GM23338 (cell line): ENCODE results near the gene WNT2B. TPM values are rescaled to one million over a fixed set of nuclear protein-coding genes. Genes with fewer than 3 reads are reported as not detected.

ENCODE experiments used
- ATAC-seq: fragments of 200-7000 bp; cut with Tn5 transposase; 3 replicates; pipeline ENCODE4 v1.9.1; 2020
- DNase-seq: peaks from one replicate; pipeline ENCODE4 v3.0.0-alpha.2; 2015; ENCODE audit warnings: low spot score
- H2AFZ ChIP-seq: fragments of 200-600 bp; sonication (generic); 2 replicates; pipeline ENCODE4 v1.8.0; 2016; ENCODE audit warnings: antibody characterized with exemption, mild to moderate bottlenecking, moderate library complexity
- H3F3A ChIP-seq: fragments of 200-600 bp; sonication (generic); replicated peaks from 2 replicates; pipeline ENCODE4 v1.8.0; 2017; ENCODE audit warnings: antibody characterized with exemption, mixed run types, low read depth
- H3K27ac ChIP-seq: fragments of 200-600 bp; sonication (generic); 2 replicates; pipeline ENCODE4 v1.6.1; 2016; ENCODE audit warnings: low read depth
- H3K27me3 ChIP-seq: fragments of 200-600 bp; sonication (generic); 2 replicates; pipeline ENCODE4 v1.8.0; 2016; ENCODE audit warnings: mild to moderate bottlenecking, mixed run types, moderate library complexity; ENCODE audit not compliant: insufficient read depth
- H3K36me3 ChIP-seq: fragments of 200-600 bp; sonication (generic); 2 replicates; pipeline ENCODE4 v1.8.0; 2016; ENCODE audit warnings: mild to moderate bottlenecking; ENCODE audit not compliant: insufficient read depth
- H3K4me1 ChIP-seq: fragments of 200-600 bp; sonication (generic); 2 replicates; pipeline ENCODE4 v1.8.0; 2016; ENCODE audit warnings: mild to moderate bottlenecking, moderate library complexity; ENCODE audit not compliant: insufficient read depth
- H3K4me2 ChIP-seq: fragments of 200-600 bp; sonication (generic); 2 replicates; pipeline ENCODE4 v1.7.1; 2017; ENCODE audit warnings: mixed run types
- H3K4me3 ChIP-seq: fragments of 200-600 bp; sonication (generic); 2 replicates; pipeline ENCODE4 v1.6.1; 2016; ENCODE audit warnings: mixed run types
- H3K79me2 ChIP-seq: fragments of 200-600 bp; sonication (generic); replicated peaks from 2 replicates; pipeline ENCODE4 v1.8.0; 2017; ENCODE audit warnings: mild to moderate bottlenecking; ENCODE audit not compliant: insufficient read depth
- H3K9me2 ChIP-seq: fragments of 200-600 bp; sonication (generic); 2 replicates; pipeline ENCODE4 v1.8.0; 2017; ENCODE audit not compliant: insufficient read depth
- H4K20me1 ChIP-seq: fragments of 200-600 bp; sonication (generic); replicated peaks from 2 replicates; pipeline ENCODE4 v1.8.0; 2017; ENCODE audit warnings: mild to moderate bottlenecking; ENCODE audit not compliant: insufficient read depth
- H3K27ac Mint-ChIP-seq: 2 replicates; pipeline ENCODE4 v1.8.0; 2020; ENCODE audit warnings: inconsistent platforms, mild to moderate bottlenecking, moderate library complexity, mixed read lengths
- H3K27me3 Mint-ChIP-seq: 3 replicates; pipeline ENCODE4 v1.8.0; 2022; ENCODE audit warnings: low read depth, mild to moderate bottlenecking, moderate library complexity, mixed read lengths, inconsistent platforms; ENCODE audit not compliant: insufficient read depth, poor library complexity
- H3K36me3 Mint-ChIP-seq: 3 replicates; pipeline ENCODE4 v1.8.0; 2021; ENCODE audit warnings: low read depth, mild to moderate bottlenecking, inconsistent platforms, moderate library complexity, mixed read lengths
- H3K4me1 Mint-ChIP-seq: 3 replicates; pipeline ENCODE4 v1.8.0; 2020; ENCODE audit warnings: mild to moderate bottlenecking, inconsistent platforms, mixed read lengths
- H3K4me3 Mint-ChIP-seq: 3 replicates; pipeline ENCODE4 v1.8.0; 2021; ENCODE audit warnings: moderate library complexity, mild to moderate bottlenecking, inconsistent platforms, mixed read lengths
- H3K9me3 Mint-ChIP-seq: 3 replicates; pipeline ENCODE4 v1.8.0; 2020; ENCODE audit warnings: moderate library complexity, mild to moderate bottlenecking, inconsistent platforms, mixed read lengths
- CREB1 ChIP-seq: fragments of 250-450 bp; sonication (Bioruptor Pico); IDR thresholded peaks from 2 replicates; pipeline ENCODE4 v1.5.0; 2020; ENCODE audit warnings: low read depth, mild to moderate bottlenecking, moderate library complexity
- CTCF ChIP-seq, 2 experiments: fragments of 200-600 bp in 1 of 2; sonication (generic) in 1 of 2; conservative IDR thresholded peaks; 2 replicates each; pipeline versions ENCODE4 v1.5.1 to v1.6.1; 2016 to 2017; ENCODE audit warnings: antibody characterized with exemption in 2 of 2, low read depth in 2 of 2, mild to moderate bottlenecking in 2 of 2, moderate library complexity in 1 of 2
- EZH2 ChIP-seq: fragments of 200-600 bp; sonication (generic); IDR thresholded peaks from one replicate; pipeline ENCODE4 v1.8.0; 2017; ENCODE audit warnings: antibody characterized with exemption, mild to moderate bottlenecking, low read depth; ENCODE audit not compliant: unreplicated experiment
- EZH2phosphoT487 ChIP-seq: fragments of 200-600 bp; sonication (generic); IDR thresholded peaks from one replicate; pipeline ENCODE4 v1.8.1; 2018; ENCODE audit warnings: antibody characterized with exemption; ENCODE audit not compliant: unreplicated experiment
- JUNB ChIP-seq: IDR thresholded peaks from one replicate; pipeline ENCODE4 v1.6.1; 2016; ENCODE audit warnings: antibody characterized with exemption; ENCODE audit not compliant: unreplicated experiment
- NANOG ChIP-seq: IDR thresholded peaks from 2 replicates; pipeline ENCODE4 v1.6.1; 2016; ENCODE audit warnings: antibody characterized with exemption, borderline replicate concordance
- POLR2AphosphoS5 ChIP-seq: IDR thresholded peaks from 2 replicates; pipeline ENCODE4 v1.6.1; 2016; ENCODE audit warnings: antibody characterized with exemption, low read depth
- STAT1 ChIP-seq: IDR thresholded peaks from one replicate; pipeline ENCODE4 v1.6.1; 2016; ENCODE audit warnings: antibody characterized with exemption; ENCODE audit not compliant: unreplicated experiment
- ZNF114 ChIP-seq: fragments of 250-450 bp; sonication (Bioruptor Pico); IDR thresholded peaks from 2 replicates; pipeline ENCODE4 v1.5.0; 2020; ENCODE audit warnings: mild to moderate bottlenecking, moderate library complexity
- ZNF331 ChIP-seq: fragments of 250-450 bp; sonication (Bioruptor Pico); IDR thresholded peaks from 2 replicates; pipeline ENCODE4 v1.5.0; 2020; ENCODE audit warnings: low read depth, mild to moderate bottlenecking, moderate library complexity
- polyA plus RNA-seq: library from polyadenylated mRNA; unstranded; fragments of >200 nt; fragmentation: Nextera tagmentation; extraction: Ambion mirVana; gene quantifications from 2 replicates; pipeline ENCODE4 v1.2.1, GENCODE V29; 2016
- total RNA-seq: library from RNA; depleted of rRNA; stranded (reverse); fragments of >200 nt; shearing (Covaris generic); gene quantifications from 2 replicates; pipeline ENCODE4 v1.2.3, GENCODE V29; 2014
- TF ChIP-seq, protein P1 (sequence below): fragments of 250-450 bp; sonication (Bioruptor Pico); IDR thresholded peaks from 2 replicates; pipeline ENCODE4 v1.5.0; 2020; ENCODE audit warnings: mild to moderate bottlenecking, moderate library complexity
- TF ChIP-seq, protein P2 (sequence below): IDR thresholded peaks from one replicate; pipeline ENCODE4 v1.6.1; 2018; ENCODE audit warnings: antibody characterized with exemption; ENCODE audit not compliant: unreplicated experiment
- TF ChIP-seq, protein P3 (sequence below): IDR thresholded peaks from 2 replicates; pipeline ENCODE4 v1.6.1; 2016; ENCODE audit warnings: antibody characterized with exemption

The WNT2B gene
- total and polyA plus RNA-seq, 2 experiments from 2014 or later, result 0.50 to 0.90 TPM

DNA sequence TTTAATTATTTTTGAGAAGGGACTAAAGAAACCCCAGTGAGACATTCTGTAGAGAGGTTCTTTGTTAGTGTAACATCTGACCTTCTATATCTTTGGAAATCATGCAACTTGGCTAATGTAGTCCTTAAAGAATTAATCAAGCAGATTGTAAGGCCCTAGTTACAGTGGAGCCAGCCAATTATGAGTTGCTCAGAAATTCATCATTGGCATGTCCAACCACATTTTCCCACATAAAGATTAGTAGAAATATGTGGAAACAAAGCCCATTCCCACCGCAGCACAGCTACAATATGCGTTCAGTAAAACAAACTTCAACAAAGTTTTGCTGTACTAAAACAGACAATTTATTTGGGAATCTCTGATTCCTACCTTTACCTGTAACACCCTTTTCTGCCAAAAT, 27.8 kb downstream of the WNT2B start:
- H3K36me3 Mint-ChIP-seq, result no peaks in the 10 kb centered on the region
- Histone ChIP-seq H3K79me2 (no peaks in the 10 kb centered on the region), H3K4me1 (no peaks in the 10 kb centered on the region), H3K27ac (no peak overlapping the region), H3K27me3 (no peaks in the 10 kb centered on the region), H3K4me2 (no peak overlapping the region), H2AFZ (no peak overlapping the region), H3K36me3 (no peaks in the 10 kb centered on the region), H3K9me2 (no peaks in the 10 kb centered on the region), H3K4me3 (no peak overlapping the region), H4K20me1 (no peaks in the 10 kb centered on the region), H3F3A (no peaks in the 10 kb centered on the region)
- TF ChIP-seq NANOG, result no peak
- no peak for TF ChIP-seq EZH2
- no peak for TF ChIP-seq CTCF (conservative IDR thresholded peaks at IDR 0.05; ENCODE audit: low read depth in 2 of 2)
- TF ChIP-seq, protein P1, sequence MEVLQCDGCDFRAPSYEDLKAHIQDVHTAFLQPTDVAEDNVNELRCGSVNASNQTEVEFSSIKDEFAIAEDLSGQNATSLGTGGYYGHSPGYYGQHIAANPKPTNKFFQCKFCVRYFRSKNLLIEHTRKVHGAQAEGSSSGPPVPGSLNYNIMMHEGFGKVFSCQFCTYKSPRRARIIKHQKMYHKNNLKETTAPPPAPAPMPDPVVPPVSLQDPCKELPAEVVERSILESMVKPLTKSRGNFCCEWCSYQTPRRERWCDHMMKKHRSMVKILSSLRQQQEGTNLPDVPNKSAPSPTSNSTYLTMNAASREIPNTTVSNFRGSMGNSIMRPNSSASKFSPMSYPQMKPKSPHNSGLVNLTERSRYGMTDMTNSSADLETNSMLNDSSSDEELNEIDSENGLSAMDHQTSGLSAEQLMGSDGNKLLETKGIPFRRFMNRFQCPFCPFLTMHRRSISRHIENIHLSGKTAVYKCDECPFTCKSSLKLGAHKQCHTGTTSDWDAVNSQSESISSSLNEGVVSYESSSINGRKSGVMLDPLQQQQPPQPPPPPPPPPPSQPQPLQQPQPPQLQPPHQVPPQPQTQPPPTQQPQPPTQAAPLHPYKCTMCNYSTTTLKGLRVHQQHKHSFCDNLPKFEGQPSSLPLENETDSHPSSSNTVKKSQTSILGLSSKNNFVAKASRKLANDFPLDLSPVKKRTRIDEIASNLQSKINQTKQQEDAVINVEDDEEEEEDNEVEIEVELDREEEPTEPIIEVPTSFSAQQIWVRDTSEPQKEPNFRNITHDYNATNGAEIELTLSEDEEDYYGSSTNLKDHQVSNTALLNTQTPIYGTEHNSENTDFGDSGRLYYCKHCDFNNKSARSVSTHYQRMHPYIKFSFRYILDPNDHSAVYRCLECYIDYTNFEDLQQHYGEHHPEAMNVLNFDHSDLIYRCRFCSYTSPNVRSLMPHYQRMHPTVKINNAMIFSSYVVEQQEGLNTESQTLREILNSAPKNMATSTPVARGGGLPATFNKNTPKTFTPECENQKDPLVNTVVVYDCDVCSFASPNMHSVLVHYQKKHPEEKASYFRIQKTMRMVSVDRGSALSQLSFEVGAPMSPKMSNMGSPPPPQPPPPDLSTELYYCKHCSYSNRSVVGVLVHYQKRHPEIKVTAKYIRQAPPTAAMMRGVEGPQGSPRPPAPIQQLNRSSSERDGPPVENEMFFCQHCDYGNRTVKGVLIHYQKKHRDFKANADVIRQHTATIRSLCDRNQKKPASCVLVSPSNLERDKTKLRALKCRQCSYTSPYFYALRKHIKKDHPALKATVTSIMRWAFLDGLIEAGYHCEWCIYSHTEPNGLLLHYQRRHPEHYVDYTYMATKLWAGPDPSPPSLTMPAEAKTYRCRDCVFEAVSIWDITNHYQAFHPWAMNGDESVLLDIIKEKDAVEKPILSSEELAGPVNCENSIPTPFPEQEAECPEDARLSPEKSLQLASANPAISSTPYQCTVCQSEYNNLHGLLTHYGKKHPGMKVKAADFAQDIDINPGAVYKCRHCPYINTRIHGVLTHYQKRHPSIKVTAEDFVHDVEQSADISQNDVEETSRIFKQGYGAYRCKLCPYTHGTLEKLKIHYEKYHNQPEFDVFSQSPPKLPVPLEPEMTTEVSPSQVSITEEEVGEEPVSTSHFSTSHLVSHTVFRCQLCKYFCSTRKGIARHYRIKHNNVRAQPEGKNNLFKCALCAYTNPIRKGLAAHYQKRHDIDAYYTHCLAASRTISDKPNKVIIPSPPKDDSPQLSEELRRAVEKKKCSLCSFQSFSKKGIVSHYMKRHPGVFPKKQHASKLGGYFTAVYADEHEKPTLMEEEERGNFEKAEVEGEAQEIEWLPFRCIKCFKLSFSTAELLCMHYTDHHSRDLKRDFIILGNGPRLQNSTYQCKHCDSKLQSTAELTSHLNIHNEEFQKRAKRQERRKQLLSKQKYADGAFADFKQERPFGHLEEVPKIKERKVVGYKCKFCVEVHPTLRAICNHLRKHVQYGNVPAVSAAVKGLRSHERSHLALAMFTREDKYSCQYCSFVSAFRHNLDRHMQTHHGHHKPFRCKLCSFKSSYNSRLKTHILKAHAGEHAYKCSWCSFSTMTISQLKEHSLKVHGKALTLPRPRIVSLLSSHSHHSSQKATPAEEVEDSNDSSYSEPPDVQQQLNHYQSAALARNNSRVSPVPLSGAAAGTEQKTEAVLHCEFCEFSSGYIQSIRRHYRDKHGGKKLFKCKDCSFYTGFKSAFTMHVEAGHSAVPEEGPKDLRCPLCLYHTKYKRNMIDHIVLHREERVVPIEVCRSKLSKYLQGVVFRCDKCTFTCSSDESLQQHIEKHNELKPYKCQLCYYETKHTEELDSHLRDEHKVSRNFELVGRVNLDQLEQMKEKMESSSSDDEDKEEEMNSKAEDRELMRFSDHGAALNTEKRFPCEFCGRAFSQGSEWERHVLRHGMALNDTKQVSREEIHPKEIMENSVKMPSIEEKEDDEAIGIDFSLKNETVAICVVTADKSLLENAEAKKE (CRISPR knock-in tag), result no peak
- TF ChIP-seq STAT1, result no peak
- TF ChIP-seq ZNF114, result no peak
- TF ChIP-seq EZH2phosphoT487, result no peak
- no peak for TF ChIP-seq POLR2AphosphoS5
- TF ChIP-seq, protein P2, sequence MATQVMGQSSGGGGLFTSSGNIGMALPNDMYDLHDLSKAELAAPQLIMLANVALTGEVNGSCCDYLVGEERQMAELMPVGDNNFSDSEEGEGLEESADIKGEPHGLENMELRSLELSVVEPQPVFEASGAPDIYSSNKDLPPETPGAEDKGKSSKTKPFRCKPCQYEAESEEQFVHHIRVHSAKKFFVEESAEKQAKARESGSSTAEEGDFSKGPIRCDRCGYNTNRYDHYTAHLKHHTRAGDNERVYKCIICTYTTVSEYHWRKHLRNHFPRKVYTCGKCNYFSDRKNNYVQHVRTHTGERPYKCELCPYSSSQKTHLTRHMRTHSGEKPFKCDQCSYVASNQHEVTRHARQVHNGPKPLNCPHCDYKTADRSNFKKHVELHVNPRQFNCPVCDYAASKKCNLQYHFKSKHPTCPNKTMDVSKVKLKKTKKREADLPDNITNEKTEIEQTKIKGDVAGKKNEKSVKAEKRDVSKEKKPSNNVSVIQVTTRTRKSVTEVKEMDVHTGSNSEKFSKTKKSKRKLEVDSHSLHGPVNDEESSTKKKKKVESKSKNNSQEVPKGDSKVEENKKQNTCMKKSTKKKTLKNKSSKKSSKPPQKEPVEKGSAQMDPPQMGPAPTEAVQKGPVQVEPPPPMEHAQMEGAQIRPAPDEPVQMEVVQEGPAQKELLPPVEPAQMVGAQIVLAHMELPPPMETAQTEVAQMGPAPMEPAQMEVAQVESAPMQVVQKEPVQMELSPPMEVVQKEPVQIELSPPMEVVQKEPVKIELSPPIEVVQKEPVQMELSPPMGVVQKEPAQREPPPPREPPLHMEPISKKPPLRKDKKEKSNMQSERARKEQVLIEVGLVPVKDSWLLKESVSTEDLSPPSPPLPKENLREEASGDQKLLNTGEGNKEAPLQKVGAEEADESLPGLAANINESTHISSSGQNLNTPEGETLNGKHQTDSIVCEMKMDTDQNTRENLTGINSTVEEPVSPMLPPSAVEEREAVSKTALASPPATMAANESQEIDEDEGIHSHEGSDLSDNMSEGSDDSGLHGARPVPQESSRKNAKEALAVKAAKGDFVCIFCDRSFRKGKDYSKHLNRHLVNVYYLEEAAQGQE, result no peak
- TF ChIP-seq CREB1 (CRISPR knock-in tag), result no peak
- TF ChIP-seq ZNF331 (CRISPR knock-in tag), result no peak
- TF ChIP-seq JUNB, result no peak
- TF ChIP-seq, protein P3, sequence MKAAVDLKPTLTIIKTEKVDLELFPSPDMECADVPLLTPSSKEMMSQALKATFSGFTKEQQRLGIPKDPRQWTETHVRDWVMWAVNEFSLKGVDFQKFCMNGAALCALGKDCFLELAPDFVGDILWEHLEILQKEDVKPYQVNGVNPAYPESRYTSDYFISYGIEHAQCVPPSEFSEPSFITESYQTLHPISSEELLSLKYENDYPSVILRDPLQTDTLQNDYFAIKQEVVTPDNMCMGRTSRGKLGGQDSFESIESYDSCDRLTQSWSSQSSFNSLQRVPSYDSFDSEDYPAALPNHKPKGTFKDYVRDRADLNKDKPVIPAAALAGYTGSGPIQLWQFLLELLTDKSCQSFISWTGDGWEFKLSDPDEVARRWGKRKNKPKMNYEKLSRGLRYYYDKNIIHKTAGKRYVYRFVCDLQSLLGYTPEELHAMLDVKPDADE, result no peak
- H3K27me3 Mint-ChIP-seq, result peaks cover 4% of the 10 kb centered on the region
- no peak overlapping the region for H3K27ac Mint-ChIP-seq
- no peaks in the 10 kb centered on the region for H3K9me3 Mint-ChIP-seq
- no peak for DNase-seq
- H3K4me3 Mint-ChIP-seq, result no peak overlapping the region
- H3K4me1 Mint-ChIP-seq, result no peaks in the 10 kb centered on the region
- no peak for ATAC-seq
